Measurements from ENCODE around the gene ITPR2.

The ITPR2 gene

DNA sequence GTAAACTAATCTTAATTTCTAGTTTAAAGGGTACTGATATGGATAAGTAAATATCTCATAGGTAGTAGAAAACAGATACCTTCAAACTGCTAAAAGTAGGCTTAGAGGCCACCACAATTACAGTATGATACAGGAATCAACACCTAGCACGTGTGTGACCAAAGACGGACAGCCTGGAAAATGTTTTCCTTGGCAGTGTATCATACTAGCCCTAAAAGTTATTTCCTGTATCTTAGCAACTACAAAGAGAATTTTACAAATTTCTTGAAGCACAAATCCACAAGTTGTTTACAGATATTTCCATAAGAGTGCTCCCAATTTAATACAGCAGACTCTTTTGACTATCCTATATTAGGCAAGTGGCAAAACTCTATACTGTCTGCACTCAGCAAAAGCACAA, 106.0 kb downstream of the ITPR2 start:
- no peaks in the 10 kb centered on the region for H3K36me3 ChIP-seq
- no peaks in the 10 kb centered on the region for H3K9me3 ChIP-seq
- peaks cover 5% of the 10 kb centered on the region for H3K4me1 ChIP-seq
- no peak for DNase-seq
- H3K4me3 ChIP-seq (ENCODE audit: low read depth, low read length): no peak overlapping the region
- H3K27me3 ChIP-seq: no peaks in the 10 kb centered on the region
- TF ChIP-seq, protein P1, sequence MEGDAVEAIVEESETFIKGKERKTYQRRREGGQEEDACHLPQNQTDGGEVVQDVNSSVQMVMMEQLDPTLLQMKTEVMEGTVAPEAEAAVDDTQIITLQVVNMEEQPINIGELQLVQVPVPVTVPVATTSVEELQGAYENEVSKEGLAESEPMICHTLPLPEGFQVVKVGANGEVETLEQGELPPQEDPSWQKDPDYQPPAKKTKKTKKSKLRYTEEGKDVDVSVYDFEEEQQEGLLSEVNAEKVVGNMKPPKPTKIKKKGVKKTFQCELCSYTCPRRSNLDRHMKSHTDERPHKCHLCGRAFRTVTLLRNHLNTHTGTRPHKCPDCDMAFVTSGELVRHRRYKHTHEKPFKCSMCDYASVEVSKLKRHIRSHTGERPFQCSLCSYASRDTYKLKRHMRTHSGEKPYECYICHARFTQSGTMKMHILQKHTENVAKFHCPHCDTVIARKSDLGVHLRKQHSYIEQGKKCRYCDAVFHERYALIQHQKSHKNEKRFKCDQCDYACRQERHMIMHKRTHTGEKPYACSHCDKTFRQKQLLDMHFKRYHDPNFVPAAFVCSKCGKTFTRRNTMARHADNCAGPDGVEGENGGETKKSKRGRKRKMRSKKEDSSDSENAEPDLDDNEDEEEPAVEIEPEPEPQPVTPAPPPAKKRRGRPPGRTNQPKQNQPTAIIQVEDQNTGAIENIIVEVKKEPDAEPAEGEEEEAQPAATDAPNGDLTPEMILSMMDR (IDR thresholded peaks at IDR 0.05; ENCODE audit: low read depth, low read length): no peak

DNA sequence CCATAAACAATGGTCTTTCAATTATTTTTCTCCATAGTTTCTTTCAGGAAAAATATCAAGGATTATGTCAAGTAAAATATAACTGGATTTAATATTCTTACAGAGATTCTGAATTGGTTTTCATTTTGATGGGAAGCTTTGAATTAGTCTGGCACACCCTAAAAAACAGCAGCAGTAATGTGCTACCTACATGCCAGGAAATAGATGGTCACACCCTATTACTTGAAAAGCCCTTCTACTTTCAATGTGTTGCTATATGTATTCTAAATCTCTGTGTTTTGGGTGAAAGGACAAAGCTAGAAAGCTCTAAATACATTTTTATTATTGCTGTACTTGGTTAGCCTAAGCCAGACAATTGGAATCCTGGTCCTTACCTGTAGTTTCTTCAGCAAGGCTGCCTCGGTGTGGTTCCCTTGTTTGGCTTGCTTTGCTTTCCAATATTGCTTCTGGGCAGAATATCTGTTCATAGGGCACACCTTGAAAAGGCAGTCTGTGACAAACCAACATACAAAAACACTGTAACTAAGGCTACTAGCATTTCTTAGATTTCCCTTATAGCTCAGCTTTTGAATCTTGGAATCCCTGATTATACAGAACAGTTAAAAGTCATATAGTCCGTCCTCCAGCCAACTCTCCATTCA, 107.6 kb downstream of the ITPR2 start:
- peaks cover 6% of the 10 kb centered on the region for H3K4me1 ChIP-seq
- TF ChIP-seq, protein P1 (IDR thresholded peaks at IDR 0.05; ENCODE audit: low read depth, low read length): no peak
- H3K36me3 ChIP-seq: no peaks in the 10 kb centered on the region
- no peak for DNase-seq
- no peak overlapping the region for H3K4me3 ChIP-seq (ENCODE audit: low read depth, low read length)
- no peaks in the 10 kb centered on the region for H3K9me3 ChIP-seq
- H3K27me3 ChIP-seq: no peaks in the 10 kb centered on the region

DNA sequence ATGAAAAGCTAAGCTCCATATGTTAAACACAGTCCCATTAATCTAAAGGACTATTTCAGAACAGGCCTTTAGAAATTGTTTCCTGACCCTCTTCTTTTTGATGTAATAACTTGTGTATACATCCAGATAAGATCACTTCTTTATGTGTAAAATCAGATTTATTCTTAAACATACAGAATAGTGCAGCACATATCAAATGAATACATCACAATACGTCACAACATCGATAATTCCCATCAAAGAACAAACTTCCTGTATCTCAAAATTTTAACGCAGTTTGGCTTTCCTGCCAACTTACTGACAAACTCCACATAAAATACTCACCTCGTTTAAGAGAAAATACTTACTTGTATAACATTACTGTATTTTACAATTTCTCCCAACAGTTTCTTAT, 108.7 kb downstream of the ITPR2 start:
- H3K9me3 ChIP-seq: no peaks in the 10 kb centered on the region
- no peak for DNase-seq
- H3K4me3 ChIP-seq (ENCODE audit: low read depth, low read length): no peak overlapping the region
- TF ChIP-seq, protein P1 (IDR thresholded peaks at IDR 0.05; ENCODE audit: low read depth, low read length): no peak
- peaks cover 6% of the 10 kb centered on the region for H3K4me1 ChIP-seq
- H3K27me3 ChIP-seq: no peaks in the 10 kb centered on the region
- no peaks in the 10 kb centered on the region for H3K36me3 ChIP-seq

DNA sequence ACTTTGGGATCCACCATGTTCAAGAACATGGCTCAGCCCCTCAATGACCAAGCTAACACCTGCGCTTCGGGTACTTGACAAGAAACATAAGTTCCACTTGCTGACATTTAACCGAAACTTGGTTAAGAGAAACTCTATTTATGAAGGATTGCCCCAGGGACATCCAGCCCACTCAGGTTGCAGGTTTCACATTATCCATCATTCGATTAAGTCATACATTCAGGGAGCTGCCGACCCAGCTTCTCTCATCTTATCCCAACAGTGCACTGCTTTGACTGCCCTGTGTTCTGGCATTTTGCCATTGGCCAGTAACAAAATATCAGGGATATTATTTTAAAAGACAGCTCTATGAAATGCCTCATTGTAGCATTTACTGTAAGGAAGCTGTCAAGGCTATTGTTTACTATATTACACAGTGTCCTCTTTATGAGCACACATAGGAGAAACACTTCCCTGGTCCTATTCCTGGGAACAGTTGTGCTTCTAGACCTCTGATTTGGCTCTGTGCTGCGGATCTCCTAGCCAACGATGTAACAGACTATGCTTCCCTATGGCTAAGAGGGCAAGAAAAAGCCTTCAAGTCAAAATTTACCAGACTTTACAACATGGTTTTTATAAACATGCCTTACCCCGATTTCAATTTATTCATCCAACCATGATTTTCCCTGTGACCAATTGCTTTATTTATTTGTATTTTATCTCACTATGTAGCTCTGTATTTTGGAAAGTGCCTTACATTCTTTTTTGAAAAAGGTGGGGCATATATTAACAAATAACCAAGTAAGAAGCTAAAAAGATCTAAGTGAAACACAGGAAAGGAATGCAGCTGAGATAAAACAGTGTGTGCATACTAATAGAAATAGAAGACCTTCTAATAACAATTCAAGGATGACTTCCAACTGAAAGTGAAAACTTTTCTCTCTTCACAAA, 109.3 kb downstream of the ITPR2 start:
- DNase-seq: peak; percentile 44
- TF ChIP-seq, protein P1 (IDR thresholded peaks at IDR 0.05; ENCODE audit: low read depth, low read length): no peak
- Histone ChIP-seq H3K27me3 (no peaks in the 10 kb centered on the region; the same call in 1 of the 2 replicates), H3K4me1 (peaks cover 6% of the 10 kb centered on the region), H3K4me3 (ENCODE audit: low read depth, low read length) (0 out of 2 replicates have a peak overlapping the region, but pooled peaks have one; percentile 14), H3K36me3 (no peaks in the 10 kb centered on the region), H3K9me3 (no peaks in the 10 kb centered on the region)

DNA sequence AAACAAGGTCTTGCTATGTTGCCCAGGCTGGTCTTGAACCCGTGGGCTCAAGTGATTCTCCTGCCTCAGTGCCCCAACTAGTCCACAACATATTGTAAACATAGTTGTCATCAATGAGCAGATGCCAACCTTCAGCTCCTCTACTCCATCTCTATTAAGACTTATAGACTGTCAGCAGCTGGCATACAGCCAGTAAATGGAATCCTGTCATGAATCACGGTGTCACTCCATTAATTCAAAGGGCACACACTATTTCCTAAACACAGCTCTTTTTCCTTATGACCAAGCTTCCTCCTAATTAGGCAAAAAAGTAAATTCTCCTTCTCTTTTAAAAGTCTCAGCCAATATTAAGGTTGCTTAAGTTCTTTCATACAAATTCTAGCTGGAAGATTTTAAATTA, 111.2 kb downstream of the ITPR2 start:
- Histone ChIP-seq H3K36me3 (no peaks in the 10 kb centered on the region), H3K4me3 (ENCODE audit: low read depth, low read length) (no peak overlapping the region), H3K9me3 (no peaks in the 10 kb centered on the region), H3K4me1 (peaks cover 6% of the 10 kb centered on the region), H3K27me3 (no peaks in the 10 kb centered on the region; the same call in 1 of the 2 replicates)
- peak; percentile 62 for DNase-seq
- TF ChIP-seq, protein P1 (IDR thresholded peaks at IDR 0.05; ENCODE audit: low read depth, low read length): no peak

DNA sequence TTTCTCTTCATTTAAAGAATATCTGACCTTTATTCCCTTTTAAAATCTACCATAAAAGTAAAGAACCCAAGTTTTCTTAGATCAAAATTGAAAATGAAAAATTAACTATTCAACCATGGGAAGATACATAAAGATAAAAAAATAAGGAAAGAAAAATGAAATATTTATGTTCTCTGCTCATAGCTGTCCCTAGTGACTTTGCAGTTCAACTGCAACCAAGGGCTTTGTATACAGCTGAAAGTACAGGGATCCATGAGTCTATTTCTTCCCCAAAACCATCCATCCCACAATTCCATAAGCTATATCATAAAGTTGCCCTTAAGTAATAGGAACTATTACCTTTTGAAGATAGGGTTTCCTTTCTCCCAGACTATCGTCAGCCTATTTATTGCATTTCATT, 113.1 kb downstream of the ITPR2 start:
- Histone ChIP-seq H3K9me3 (no peaks in the 10 kb centered on the region), H3K27me3 (peaks cover 3% of the 10 kb centered on the region; the same call in 1 of the 2 replicates), H3K4me1 (peaks cover 6% of the 10 kb centered on the region), H3K36me3 (no peaks in the 10 kb centered on the region), H3K4me3 (ENCODE audit: low read depth, low read length) (no peak overlapping the region)
- TF ChIP-seq, protein P1 (IDR thresholded peaks at IDR 0.05; ENCODE audit: low read depth, low read length): 0 out of 2 replicates have a peak, but pooled peaks have one; percentile 23
- DNase-seq: no peak
